ENCODE measurements around the gene RANGRF.
"Not testable (repeated sequence)": the region's sequence is repeated elsewhere in the genome, so short reads cannot be mapped to it uniquely, and the experiment has no call there.

The RANGRF gene, protein sequence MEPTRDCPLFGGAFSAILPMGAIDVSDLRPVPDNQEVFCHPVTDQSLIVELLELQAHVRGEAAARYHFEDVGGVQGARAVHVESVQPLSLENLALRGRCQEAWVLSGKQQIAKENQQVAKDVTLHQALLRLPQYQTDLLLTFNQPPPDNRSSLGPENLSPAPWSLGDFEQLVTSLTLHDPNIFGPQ

DNA sequence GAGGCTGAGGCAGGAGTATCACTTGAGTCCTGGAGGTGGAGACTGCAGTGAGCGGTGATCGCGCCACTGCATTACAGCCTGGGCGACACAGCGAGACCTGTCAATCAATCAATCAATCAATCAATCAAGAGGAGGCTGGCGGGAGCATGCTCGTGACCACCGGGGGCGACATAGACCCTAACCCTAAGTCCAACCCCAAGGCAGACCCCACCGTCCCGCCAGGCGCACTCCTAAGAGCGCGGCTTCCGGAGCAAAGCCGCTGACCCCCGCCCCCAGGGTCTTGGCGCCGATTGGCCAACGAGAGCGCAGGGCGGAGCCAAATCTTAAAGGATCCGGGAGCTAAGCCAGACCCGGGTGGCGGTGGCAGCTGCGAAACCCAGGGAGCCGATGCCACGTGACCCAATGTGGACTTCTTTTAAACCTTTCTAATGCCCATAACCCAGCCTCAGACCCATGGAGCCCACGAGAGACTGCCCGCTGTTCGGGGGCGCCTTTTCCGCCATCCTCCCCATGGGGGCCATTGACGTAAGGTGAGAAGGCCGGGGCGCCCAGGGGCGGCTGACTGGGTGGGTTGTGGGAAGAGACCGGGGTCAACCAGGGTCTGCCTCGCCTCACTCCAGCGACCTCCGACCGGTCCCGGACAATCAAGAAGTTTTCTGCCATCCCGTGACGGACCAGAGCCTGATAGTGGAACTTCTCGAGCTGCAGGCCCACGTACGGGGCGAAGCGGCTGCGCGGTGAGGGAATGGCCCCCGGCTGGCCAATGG is at the start of gene RANGRF:
RANGRF (plus strand) TSS at position 335 of the 767 bp plus-strand sequence; CDS start at position 454, 119 bp downstream.
- peak within 1 kb of the TSS; percentile 93 for H3K27ac Mint-ChIP-seq
- H3K9me3 Mint-ChIP-seq: no peaks in the 10 kb centered on the region
- peaks cover 46% of the 10 kb centered on the region for H3K4me1 Mint-ChIP-seq
- ATAC-seq (peak; percentile 91), DNase-seq (ENCODE audit: low spot score in 2 of 2) (peak; percentile 72 to 93)
- H3K36me3 Mint-ChIP-seq: peaks cover 18% of the 10 kb centered on the region
- peak within 1 kb of the TSS; percentile 95 for H3K4me3 Mint-ChIP-seq

DNA sequence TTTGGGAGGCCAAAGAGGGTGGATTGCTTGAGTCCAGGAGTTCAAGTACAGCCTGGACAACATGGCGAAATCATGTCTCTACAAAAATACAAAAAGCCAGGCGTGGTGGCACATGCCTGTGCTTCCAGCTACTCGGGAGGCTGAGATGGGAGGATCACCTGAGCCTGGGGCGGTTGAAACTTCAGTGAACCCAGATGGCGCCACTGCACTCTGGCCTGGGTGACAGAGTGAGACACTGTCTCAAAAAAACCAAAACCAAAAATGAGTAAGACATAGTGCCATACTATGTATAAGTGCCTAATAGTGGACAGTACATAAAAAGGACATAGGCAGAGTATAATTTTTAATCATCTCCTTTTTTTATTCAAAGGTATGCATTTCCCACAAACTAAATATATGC is 44.6 kb upstream of the RANGRF start:
- Mint-ChIP-seq H3K4me1 (peaks cover 43% of the 10 kb centered on the region), H3K4me3 (no peak overlapping the region), H3K36me3 (peaks cover 98% of the 10 kb centered on the region), H3K27ac (no peak overlapping the region), H3K9me3 (no peaks in the 10 kb centered on the region)
- DNase-seq (ENCODE audit: low spot score in 2 of 2): no peak
- no peak for ATAC-seq

DNA sequence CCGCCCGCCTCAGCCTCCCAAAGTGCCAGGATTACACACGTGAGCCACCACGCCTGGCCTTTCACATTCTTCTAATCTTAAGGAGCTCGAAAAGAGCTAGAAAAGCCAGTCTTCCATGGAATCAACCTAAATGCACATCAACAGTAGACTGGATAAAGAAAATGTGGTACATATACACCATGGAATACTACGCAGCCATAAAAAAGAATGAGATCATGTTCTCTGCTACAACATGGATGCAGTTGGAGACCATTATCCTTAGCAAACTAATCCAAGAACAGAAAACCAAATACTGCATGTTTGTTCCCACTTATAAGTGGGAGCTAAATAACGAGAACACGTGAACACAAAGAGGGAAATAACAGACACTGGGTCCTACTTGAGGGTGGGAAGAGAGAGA is 43.7 kb upstream of the RANGRF start:
- Mint-ChIP-seq H3K27ac (peak overlapping the region; percentile 98), H3K36me3 (peaks cover 97% of the 10 kb centered on the region), H3K9me3 (no peaks in the 10 kb centered on the region), H3K4me1 (peaks cover 50% of the 10 kb centered on the region), H3K4me3 (no peak overlapping the region)
- ATAC-seq: no peak
- no peak for DNase-seq (ENCODE audit: low spot score in 2 of 2)

DNA sequence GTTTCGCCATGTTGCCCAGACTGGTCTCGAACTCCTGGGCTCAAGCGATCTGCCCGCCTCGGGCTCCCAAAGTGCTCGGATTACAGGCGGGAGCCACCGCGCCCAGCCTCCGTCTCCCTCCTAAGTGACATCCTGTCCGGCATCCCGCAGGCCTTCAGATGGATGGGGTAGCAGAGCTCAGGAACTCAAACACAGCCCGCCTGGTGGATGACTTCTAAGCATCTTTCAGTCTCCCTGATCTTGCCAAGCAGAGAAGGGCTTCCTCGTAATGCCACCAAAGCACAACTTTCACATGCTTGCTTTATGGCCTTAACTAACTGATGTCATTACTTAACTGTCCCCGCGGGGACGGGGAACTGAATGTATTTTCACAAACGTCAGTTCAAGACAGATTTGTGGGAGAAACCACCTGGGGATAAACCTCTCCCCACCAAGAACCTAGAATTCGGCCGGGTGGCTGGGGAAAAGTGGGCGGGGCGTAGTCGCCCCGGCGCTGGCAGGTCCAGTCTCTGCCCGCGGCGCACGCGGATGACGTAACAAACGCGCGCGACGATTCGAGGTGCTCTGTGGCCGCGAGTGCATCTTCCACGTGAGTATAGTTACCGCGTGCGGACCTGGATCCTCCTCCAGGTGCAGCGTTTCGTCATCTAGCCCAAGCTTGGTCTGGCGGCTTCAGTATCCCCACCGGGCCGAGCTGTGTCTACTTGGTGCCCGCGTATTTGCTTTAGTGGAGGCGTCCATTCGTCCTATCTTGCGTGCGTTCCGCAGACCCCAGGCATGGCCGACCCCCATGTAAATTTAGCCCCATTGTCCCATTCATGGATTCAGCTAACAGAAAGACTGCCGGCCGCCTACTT is 39.5 kb upstream of the RANGRF start, which contains the start of gene PFAS:
PFAS (plus strand) TSS at position 539 of the 857 bp plus-strand sequence. CDS start 4,649 bp downstream, outside the sequence.
- Mint-ChIP-seq H3K9me3 (no peaks in the 10 kb centered on the region), H3K4me1 (peaks cover 51% of the 10 kb centered on the region), H3K27ac (peak within 1 kb of the TSS; percentile 98), H3K4me3 (peak within 1 kb of the TSS; percentile 95), H3K36me3 (peaks cover 66% of the 10 kb centered on the region)
- DNase-seq (ENCODE audit: low spot score in 2 of 2): peak; percentile 98 to 99
- peak; percentile 80 for ATAC-seq

DNA sequence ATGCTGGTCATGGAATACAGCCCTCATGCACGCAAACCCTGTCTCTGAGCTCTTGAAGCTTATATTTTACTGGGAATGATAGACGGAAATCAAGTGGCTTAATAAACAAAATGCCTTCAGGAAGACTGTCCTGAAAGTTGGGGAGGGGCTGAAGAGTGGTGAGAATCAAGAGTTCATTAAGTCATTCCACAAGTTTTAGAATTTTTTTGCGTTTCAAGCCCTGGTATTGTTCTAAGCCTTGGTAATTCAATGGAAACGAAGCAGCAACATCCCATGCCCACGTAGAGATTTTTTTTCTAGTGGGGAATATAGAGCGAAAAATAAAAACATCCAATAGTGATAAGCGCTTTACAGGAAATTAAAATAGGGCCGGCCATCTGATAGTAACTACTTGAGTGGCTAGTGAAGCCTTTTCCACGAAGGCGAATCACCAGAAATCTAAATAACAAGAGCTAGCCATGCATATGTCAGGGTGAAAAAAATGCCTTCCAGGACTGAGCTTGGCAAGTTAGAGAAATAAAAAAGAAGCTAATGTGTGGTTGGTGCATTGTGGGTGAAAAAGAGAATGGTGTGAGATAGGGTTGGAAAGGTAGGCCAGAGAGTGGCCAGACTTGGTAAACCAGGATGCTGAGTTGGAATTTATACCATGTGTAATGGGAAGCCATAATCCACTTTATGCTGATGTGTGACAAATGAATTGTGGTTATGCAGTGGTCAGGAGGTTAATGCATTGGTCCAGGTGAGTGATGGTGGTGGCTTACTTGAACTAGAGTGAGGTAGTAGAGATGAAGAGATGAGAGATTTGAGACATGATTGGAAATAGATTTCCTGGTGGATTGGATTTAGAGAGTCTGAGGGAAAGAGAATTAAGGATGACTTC is 38.6 kb upstream of the RANGRF start:
- Mint-ChIP-seq H3K9me3 (no peaks in the 10 kb centered on the region), H3K36me3 (peaks cover 66% of the 10 kb centered on the region), H3K4me1 (peaks cover 42% of the 10 kb centered on the region), H3K27ac (peak overlapping the region; percentile 98), H3K4me3 (peak overlapping the region; percentile 95)
- DNase-seq (ENCODE audit: low spot score in 2 of 2): no peak
- ATAC-seq: no peak

DNA sequence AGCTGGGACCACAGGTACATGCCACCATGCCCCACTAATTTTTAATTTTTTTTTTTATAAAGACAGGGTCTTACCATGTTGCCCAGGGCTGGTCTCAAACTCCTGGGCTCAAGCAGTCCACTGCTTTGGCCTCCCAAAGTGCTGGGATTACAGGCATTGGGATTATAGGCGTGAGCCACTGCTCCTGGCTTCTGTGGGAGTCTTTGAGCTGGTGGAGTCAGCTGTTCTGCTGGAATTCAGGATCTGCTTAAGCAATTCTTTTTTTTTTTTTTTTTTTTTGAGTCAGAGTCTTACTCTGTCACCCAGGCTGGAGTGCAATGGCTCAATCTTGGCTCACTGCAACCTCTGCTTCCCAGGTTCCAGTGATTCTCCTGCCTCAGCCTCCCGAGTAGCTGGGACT is 37.1 kb upstream of the RANGRF start:
- Mint-ChIP-seq H3K36me3 (peaks cover 67% of the 10 kb centered on the region), H3K4me1 (peaks cover 26% of the 10 kb centered on the region)
- not testable (repeated sequence) for H3K9me3 Mint-ChIP-seq; H3K27ac Mint-ChIP-seq; ATAC-seq; DNase-seq (ENCODE audit: low spot score in 2 of 2); H3K4me3 Mint-ChIP-seq

DNA sequence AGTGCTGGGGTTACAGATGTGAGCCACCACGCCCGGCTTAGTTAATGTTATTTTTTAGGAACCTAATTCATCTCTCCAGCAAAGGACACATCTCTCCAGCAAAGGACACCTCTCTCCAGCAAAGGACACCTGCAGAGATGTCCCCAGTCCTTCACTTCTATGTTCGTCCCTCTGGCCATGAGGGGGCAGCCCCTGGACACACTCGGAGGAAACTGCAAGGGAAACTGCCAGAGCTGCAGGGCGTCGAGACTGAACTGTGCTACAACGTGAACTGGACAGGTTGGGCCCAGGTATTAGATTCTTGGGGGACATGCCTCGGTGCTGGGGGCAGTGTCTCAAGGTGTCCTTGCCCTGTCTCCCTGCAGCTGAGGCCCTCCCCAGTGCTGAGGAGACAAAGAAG is 34.7 kb upstream of the RANGRF start:
- Mint-ChIP-seq H3K9me3 (no peaks in the 10 kb centered on the region), H3K4me1 (peaks cover 17% of the 10 kb centered on the region), H3K27ac (no peak overlapping the region), H3K36me3 (peaks cover 67% of the 10 kb centered on the region), H3K4me3 (no peak overlapping the region)
- DNase-seq (ENCODE audit: low spot score in 2 of 2) (no peak), ATAC-seq (no peak)

DNA sequence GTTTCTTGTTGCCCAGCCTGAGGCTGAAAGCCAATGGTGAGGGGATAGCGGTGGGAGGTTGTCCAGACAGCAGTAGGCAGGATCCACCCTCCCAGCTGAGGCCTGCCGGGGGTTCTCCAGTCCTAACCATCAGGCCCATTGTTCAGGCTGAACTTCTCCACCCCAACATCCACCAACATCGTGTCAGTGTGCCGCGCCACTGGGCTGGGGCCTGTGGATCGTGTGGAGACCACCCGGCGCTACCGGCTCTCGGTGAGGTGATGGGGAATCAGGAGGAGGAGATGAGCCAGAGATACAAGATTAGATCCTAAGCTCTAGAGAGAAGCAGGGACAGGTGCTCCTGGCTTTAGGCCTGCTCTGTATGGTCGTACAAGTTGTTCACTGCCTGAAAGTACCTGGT is 33.6 kb upstream of the RANGRF start:
- Mint-ChIP-seq H3K4me3 (no peak overlapping the region), H3K4me1 (peaks cover 10% of the 10 kb centered on the region), H3K36me3 (peaks cover 70% of the 10 kb centered on the region), H3K9me3 (no peaks in the 10 kb centered on the region), H3K27ac (no peak overlapping the region)
- DNase-seq (ENCODE audit: low spot score in 2 of 2) (no peak), ATAC-seq (no peak)

DNA sequence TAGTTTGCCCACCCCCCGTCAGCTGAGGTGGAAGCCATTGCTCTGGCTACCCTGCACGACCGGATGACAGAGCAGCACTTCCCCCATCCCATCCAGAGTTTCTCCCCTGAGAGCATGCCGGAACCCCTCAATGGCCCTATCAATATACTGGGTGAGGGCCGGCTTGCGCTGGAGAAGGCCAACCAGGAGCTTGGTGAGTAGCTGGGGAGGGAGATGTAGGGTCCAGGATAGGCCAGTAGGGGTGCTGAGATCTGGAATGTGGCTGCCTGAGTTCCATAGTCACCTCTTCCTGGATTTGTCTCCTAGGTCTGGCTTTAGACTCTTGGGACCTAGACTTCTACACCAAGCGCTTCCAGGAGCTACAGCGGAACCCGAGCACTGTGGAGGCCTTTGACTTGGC is 33.0 kb upstream of the RANGRF start:
- DNase-seq (ENCODE audit: low spot score in 2 of 2): no peak
- H3K9me3 Mint-ChIP-seq: no peaks in the 10 kb centered on the region
- H3K36me3 Mint-ChIP-seq: peaks cover 71% of the 10 kb centered on the region
- no peak overlapping the region for H3K4me3 Mint-ChIP-seq
- H3K27ac Mint-ChIP-seq: no peak overlapping the region
- no peak for ATAC-seq
- peaks cover 4% of the 10 kb centered on the region for H3K4me1 Mint-ChIP-seq

DNA sequence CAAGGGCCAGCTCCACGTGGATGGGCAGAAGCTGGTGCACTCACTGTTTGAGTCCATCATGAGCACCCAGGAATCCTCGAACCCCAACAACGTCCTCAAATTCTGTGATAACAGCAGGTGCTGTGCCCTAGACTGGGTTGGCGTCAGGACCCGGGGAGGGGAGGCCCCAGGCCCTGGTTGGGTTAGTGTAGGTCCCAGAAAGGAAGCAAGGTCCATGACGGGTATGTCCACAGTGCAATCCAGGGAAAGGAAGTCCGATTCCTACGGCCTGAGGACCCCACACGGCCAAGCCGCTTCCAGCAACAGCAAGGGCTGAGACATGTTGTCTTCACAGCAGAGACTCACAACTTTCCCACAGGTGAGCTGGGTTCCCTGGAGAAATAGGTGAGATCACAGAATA is 32.2 kb upstream of the RANGRF start:
- H3K4me3 Mint-ChIP-seq: no peak overlapping the region
- DNase-seq (ENCODE audit: low spot score in 2 of 2) (no peak), ATAC-seq (no peak)
- H3K9me3 Mint-ChIP-seq: no peaks in the 10 kb centered on the region
- H3K27ac Mint-ChIP-seq: no peak overlapping the region
- no peaks in the 10 kb centered on the region for H3K4me1 Mint-ChIP-seq
- peaks cover 77% of the 10 kb centered on the region for H3K36me3 Mint-ChIP-seq

DNA sequence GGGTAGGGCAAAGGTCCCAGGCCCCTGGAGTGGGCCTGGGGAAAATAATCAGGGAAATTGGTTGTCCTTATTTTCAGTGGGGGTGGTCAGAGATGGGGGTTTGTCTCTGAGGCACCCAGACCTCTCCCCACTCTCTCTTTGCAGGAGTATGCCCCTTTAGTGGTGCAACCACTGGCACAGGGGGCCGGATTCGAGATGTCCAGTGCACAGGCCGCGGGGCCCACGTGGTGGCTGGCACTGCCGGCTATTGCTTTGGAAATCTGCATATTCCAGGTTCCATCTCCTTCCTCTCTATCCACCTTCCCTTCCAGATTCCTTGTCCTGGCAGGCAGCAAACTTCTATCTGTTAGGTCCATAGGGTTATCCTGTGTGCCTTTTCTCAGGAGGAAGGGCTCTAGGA is 31.8 kb upstream of the RANGRF start:
- peaks cover 81% of the 10 kb centered on the region for H3K36me3 Mint-ChIP-seq
- DNase-seq (ENCODE audit: low spot score in 2 of 2): no peak
- H3K4me3 Mint-ChIP-seq: no peak overlapping the region
- ATAC-seq: no peak
- no peaks in the 10 kb centered on the region for H3K4me1 Mint-ChIP-seq
- H3K9me3 Mint-ChIP-seq: no peaks in the 10 kb centered on the region
- H3K27ac Mint-ChIP-seq: no peak overlapping the region

DNA sequence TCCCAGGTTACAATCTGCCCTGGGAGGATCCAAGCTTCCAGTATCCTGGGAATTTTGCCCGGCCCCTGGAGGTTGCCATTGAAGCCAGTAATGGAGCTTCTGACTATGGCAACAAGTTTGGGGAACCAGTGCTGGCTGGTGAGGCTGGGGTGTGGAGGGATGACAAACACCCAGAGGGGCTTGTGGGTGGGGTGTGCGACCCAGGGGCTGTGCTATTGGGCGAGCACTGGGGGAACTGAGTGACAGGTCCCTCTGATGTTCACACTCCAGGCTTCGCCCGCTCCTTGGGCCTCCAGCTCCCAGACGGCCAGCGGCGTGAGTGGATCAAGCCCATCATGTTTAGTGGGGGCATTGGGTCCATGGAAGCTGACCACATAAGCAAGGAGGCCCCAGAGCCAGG is 30.7 kb upstream of the RANGRF start:
- Mint-ChIP-seq H3K9me3 (no peaks in the 10 kb centered on the region), H3K27ac (no peak overlapping the region), H3K4me3 (no peak overlapping the region), H3K4me1 (no peaks in the 10 kb centered on the region), H3K36me3 (peaks cover 92% of the 10 kb centered on the region)
- DNase-seq (ENCODE audit: low spot score in 2 of 2) (no peak), ATAC-seq (peak; percentile 43)

DNA sequence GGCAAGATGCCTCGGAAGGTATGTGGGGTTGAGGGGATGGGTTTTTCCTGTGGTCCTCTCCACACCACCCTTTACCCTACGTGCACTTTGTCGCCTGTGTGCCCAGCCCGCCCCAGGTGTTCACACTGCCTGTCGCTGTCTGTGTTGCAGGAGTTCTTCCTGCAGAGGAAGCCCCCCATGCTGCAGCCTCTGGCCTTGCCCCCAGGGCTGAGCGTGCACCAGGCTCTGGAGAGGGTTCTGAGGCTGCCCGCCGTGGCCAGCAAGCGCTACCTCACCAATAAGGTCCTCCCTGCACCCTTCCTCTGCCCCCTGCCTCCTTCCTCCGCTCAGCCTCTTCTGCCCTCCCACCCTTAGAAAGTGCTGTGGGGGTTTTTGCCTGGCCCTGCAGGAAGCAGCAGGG is 24.1 kb upstream of the RANGRF start:
- H3K9me3 Mint-ChIP-seq: no peaks in the 10 kb centered on the region
- DNase-seq (ENCODE audit: low spot score in 2 of 2) (no peak), ATAC-seq (no peak)
- H3K4me1 Mint-ChIP-seq: no peaks in the 10 kb centered on the region
- no peak overlapping the region for H3K27ac Mint-ChIP-seq
- peaks cover 96% of the 10 kb centered on the region for H3K36me3 Mint-ChIP-seq
- H3K4me3 Mint-ChIP-seq: no peak overlapping the region

DNA sequence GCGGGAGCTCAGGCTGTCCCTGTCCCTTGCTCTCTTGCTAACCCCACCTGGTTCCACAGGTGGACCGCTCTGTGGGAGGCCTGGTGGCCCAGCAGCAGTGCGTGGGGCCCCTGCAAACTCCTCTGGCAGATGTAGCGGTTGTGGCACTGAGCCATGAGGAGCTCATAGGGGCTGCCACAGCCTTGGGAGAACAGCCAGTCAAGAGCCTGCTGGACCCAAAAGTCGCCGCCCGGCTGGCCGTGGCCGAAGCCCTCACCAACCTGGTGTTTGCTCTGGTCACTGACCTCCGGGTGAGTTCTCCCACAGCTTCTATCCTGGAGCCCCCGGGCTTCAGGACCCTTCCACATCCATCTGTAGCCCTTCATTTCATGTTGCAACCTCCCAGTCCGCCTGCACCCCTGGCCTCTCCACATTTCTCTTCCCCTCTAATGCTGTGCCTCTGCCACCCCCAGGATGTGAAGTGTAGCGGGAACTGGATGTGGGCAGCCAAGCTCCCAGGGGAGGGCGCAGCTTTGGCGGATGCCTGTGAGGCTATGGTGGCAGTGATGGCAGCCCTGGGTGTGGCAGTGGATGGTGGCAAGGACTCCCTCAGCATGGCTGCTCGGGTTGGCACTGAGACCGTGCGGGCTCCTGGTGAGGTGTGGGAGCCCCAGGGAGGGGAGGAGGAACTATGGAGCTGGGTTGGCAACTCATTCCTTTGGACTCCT is 23.5 kb upstream of the RANGRF start:
- DNase-seq (ENCODE audit: low spot score in 2 of 2): no peak
- H3K4me3 Mint-ChIP-seq: no peak overlapping the region
- no peak overlapping the region for H3K27ac Mint-ChIP-seq
- H3K9me3 Mint-ChIP-seq: no peaks in the 10 kb centered on the region
- no peaks in the 10 kb centered on the region for H3K4me1 Mint-ChIP-seq
- no peak for ATAC-seq
- H3K36me3 Mint-ChIP-seq: peaks cover 96% of the 10 kb centered on the region
